Uterus (tissue), 2 donors: ENCODE results near the gene FAM20A.

Source experiments
- CTCF ChIP-seq, 4 experiments: fragments of 200-600 bp in 2 of 4; fragments of 450-650 bp in 2 of 4; sonication (generic) in 2 of 4; IDR thresholded peaks; one replicate each; pipeline ENCODE4 v1.5.1; 2016 to 2019; ENCODE audit warnings: antibody characterized with exemption in 4 of 4, mild to moderate bottlenecking in 2 of 4, moderate library complexity in 1 of 4
- POLR2A ChIP-seq, 2 donors: fragments of 450-650 bp; IDR thresholded peaks; one replicate each; pipeline ENCODE4 v1.6.1; 2016; ENCODE audit warnings: antibody characterized with exemption in 2 of 2, mild to moderate bottlenecking in 1 of 2, moderate library complexity in 1 of 2

- TF ChIP-seq POLR2A (IDR thresholded peaks at IDR 0.05) (no peak), CTCF (IDR thresholded peaks at IDR 0.05) (no peak)
These were observed 89.9 kb downstream of the FAM20A start for GRCh38 chr17:68511254-68511670.
